HUES6 (cell line): Measurements from ENCODE around the gene NDUFB6.
A peak's percentile ranks its signal among the peaks of the same experiment; 100 is the strongest.
"Not testable (repeated sequence)": the region's sequence is repeated elsewhere in the genome, so short reads cannot be mapped to it uniquely, and the experiment has no call there.

Experiments
- H3K27ac ChIP-seq: 2 replicates; pipeline ENCODE4 v1.7.0; 2013; ENCODE audit warnings: low read depth, mild to moderate bottlenecking, low read length, inconsistent platforms
- H3K27me3 ChIP-seq: 2 replicates; pipeline ENCODE4 v1.6.1; 2013; ENCODE audit warnings: low read length; ENCODE audit not compliant: control insufficient read depth, insufficient read depth
- H3K36me3 ChIP-seq: 2 replicates; pipeline ENCODE4 v1.6.1; 2013; ENCODE audit warnings: low read length; ENCODE audit not compliant: control insufficient read depth, insufficient read depth
- H3K4me1 ChIP-seq: 2 replicates; pipeline ENCODE4 v1.6.1; 2013; ENCODE audit warnings: low read length; ENCODE audit not compliant: control insufficient read depth, insufficient read depth
- H3K4me3 ChIP-seq: 2 replicates; pipeline ENCODE4 v1.5.1; 2013; ENCODE audit warnings: low read depth, low read length
- H3K9ac ChIP-seq: one replicate; pipeline ENCODE4 v1.6.1; 2013; ENCODE audit warnings: mild to moderate bottlenecking, low read length
- H3K9me3 ChIP-seq: 2 replicates; pipeline ENCODE4 v1.6.1; 2013; ENCODE audit warnings: low read depth, low read length; ENCODE audit not compliant: control insufficient read depth, insufficient read depth

NDUFB6 gene

GRCh38 chr9:32572900-32573523 lies at the start of gene NDUFB6:
Gene NDUFB6, minus strand, starts transcription at chr9:32573159. Its CDS starts 99 bp downstream, at chr9:32573060.
- H3K9ac ChIP-seq: peak within 1 kb of the TSS; percentile 72
- peaks cover 7% of the 10 kb centered on the region; the same call in 1 of the 2 replicates for H3K4me1 ChIP-seq
- peak within 1 kb of the TSS; percentile 41; the same call in 1 of the 2 replicates for H3K27ac ChIP-seq
- no peaks in the 10 kb centered on the region for H3K27me3 ChIP-seq
- no peaks in the 10 kb centered on the region for H3K9me3 ChIP-seq
- H3K36me3 ChIP-seq: peaks cover 5% of the 10 kb centered on the region
- peak within 1 kb of the TSS; percentile 82 for H3K4me3 ChIP-seq

GRCh38 chr9:32618261-32618660 lies 45.3 kb upstream of the NDUFB6 start:
- Histone ChIP-seq H3K9me3 (no peaks in the 10 kb centered on the region), H3K36me3 (no peaks in the 10 kb centered on the region)

GRCh38 chr9:32606811-32607210 lies 33.9 kb upstream of the NDUFB6 start:
- H3K4me3 ChIP-seq: no peak overlapping the region
- no peak overlapping the region for H3K27ac ChIP-seq
- H3K27me3 ChIP-seq: no peaks in the 10 kb centered on the region; the same call in 1 of the 2 replicates
- H3K36me3 ChIP-seq: no peaks in the 10 kb centered on the region
- no peaks in the 10 kb centered on the region for H3K4me1 ChIP-seq
- peaks cover 7% of the 10 kb centered on the region for H3K9me3 ChIP-seq
- H3K9ac ChIP-seq: no peak overlapping the region

More at GRCh38 chr9:32618261-32618660, 45.3 kb upstream of the NDUFB6 start:
- Histone ChIP-seq H3K27ac (no peak overlapping the region), H3K27me3 (peaks cover 6% of the 10 kb centered on the region), H3K9ac (no peak overlapping the region), H3K4me1 (no peaks in the 10 kb centered on the region), H3K4me3 (no peak overlapping the region)

- H3K27me3 ChIP-seq: no peaks in the 10 kb centered on the region
- H3K27ac ChIP-seq: no peak overlapping the region
- H3K4me1 ChIP-seq: no peaks in the 10 kb centered on the region
- H3K9me3 ChIP-seq: peaks cover 7% of the 10 kb centered on the region
- no peak overlapping the region for H3K9ac ChIP-seq
- H3K4me3 ChIP-seq: no peak overlapping the region
- no peaks in the 10 kb centered on the region for H3K36me3 ChIP-seq
Measured at GRCh38 chr9:32603914-32604852, 31.2 kb upstream of the NDUFB6 start.

GRCh38 chr9:32599021-32599420 lies 26.1 kb upstream of the NDUFB6 start:
- not testable (repeated sequence) for H3K27ac ChIP-seq, H3K9me3 ChIP-seq, H3K9ac ChIP-seq, H3K36me3 ChIP-seq, H3K4me1 ChIP-seq, H3K27me3 ChIP-seq, H3K4me3 ChIP-seq

- Histone ChIP-seq H3K9me3 (no peaks in the 10 kb centered on the region), H3K4me3 (no peak overlapping the region), H3K4me1 (no peaks in the 10 kb centered on the region), H3K27me3 (no peaks in the 10 kb centered on the region), H3K9ac (no peak overlapping the region), H3K27ac (no peak overlapping the region), H3K36me3 (no peaks in the 10 kb centered on the region)
Measured at GRCh38 chr9:32596936-32597335, 24.0 kb upstream of the NDUFB6 start.

- Histone ChIP-seq H3K4me3 (no peak overlapping the region), H3K4me1 (no peaks in the 10 kb centered on the region), H3K9me3 (no peaks in the 10 kb centered on the region), H3K27me3 (no peaks in the 10 kb centered on the region), H3K9ac (no peak overlapping the region), H3K36me3 (no peaks in the 10 kb centered on the region), H3K27ac (no peak overlapping the region)
Measured at GRCh38 chr9:32596096-32596865, 23.3 kb upstream of the NDUFB6 start.

GRCh38 chr9:32590898-32591297 lies 17.9 kb upstream of the NDUFB6 start:
- Histone ChIP-seq H3K4me3 (no peak overlapping the region), H3K4me1 (no peaks in the 10 kb centered on the region), H3K27me3 (no peaks in the 10 kb centered on the region), H3K27ac (no peak overlapping the region), H3K36me3 (no peaks in the 10 kb centered on the region), H3K9ac (no peak overlapping the region), H3K9me3 (no peaks in the 10 kb centered on the region)

- Histone ChIP-seq H3K27me3 (no peaks in the 10 kb centered on the region), H3K36me3 (no peaks in the 10 kb centered on the region), H3K4me3 (no peak overlapping the region), H3K9ac (no peak overlapping the region), H3K27ac (no peak overlapping the region), H3K4me1 (no peaks in the 10 kb centered on the region), H3K9me3 (no peaks in the 10 kb centered on the region)
Measured at GRCh38 chr9:32590476-32590875, 17.5 kb upstream of the NDUFB6 start.

- no peaks in the 10 kb centered on the region for H3K27me3 ChIP-seq
Measured at GRCh38 chr9:32589083-32589723, 16.2 kb upstream of the NDUFB6 start.

More at GRCh38 chr9:32589083-32589723, 16.2 kb upstream of the NDUFB6 start:
- Histone ChIP-seq H3K36me3 (no peaks in the 10 kb centered on the region), H3K4me1 (no peaks in the 10 kb centered on the region), H3K27ac (no peak overlapping the region), H3K9ac (no peak overlapping the region), H3K4me3 (no peak overlapping the region), H3K9me3 (no peaks in the 10 kb centered on the region)
